Tibial nerve (tissue), 4 donors: ENCODE data around the gene HECW1. TPM values are rescaled to one million over a fixed set of nuclear protein-coding genes. Genes with fewer than 3 reads are reported as not detected.

ENCODE experiments used
- DNase-seq, 2 donors: peaks; one replicate each; pipeline ENCODE4 v3.0.0-alpha.2; 2019; ENCODE audit warnings: low spot score in 2 of 2
- H3K27ac ChIP-seq, 4 donors: fragments of 200-600 bp; sonication (generic) in 3 of 4; one replicate each; pipeline ENCODE4 v1.5.1; 2017 to 2019; ENCODE audit warnings: mild to moderate bottlenecking in 1 of 4
- H3K27me3 ChIP-seq, 2 donors: fragments of 200-600 bp; sonication (generic) in 1 of 2; one replicate each; pipeline versions ENCODE4 v1.5.1 to v1.6.0; 2017 to 2019
- H3K36me3 ChIP-seq, 3 donors: fragments of 200-600 bp; sonication (generic); one replicate each; pipeline ENCODE4 v1.5.1; 2018 to 2019
- H3K4me1 ChIP-seq, 4 donors: fragments of 200-600 bp; sonication (generic) in 3 of 4; one replicate each; pipeline ENCODE4 v1.5.1; 2017 to 2019
- H3K4me3 ChIP-seq, 4 donors: fragments of 200-600 bp; sonication (generic) in 3 of 4; one replicate each; pipeline ENCODE4 v1.5.1; 2017 to 2019; ENCODE audit warnings: mild to moderate bottlenecking in 1 of 4, moderate library complexity in 1 of 4
- H3K9me3 ChIP-seq, 4 donors: fragments of 200-600 bp; sonication (generic) in 3 of 4; one replicate each; pipeline ENCODE4 v1.5.1; 2017 to 2019
- EP300 ChIP-seq, 2 donors: sonication (generic); formaldehyde crosslinking; IDR thresholded peaks; one replicate each; pipeline ENCODE4 v1.6.1; 2017; ENCODE audit warnings: antibody characterized with exemption in 2 of 2, mild to moderate bottlenecking in 1 of 2
- POLR2A ChIP-seq, 2 donors: fragments of 450-650 bp; IDR thresholded peaks; one replicate each; pipeline ENCODE4 v1.6.1; 2017; ENCODE audit warnings: antibody characterized with exemption in 2 of 2, mild to moderate bottlenecking in 2 of 2, moderate library complexity in 2 of 2
- WGBS, 2 donors: methylation state at CpG; one replicate each; pipeline ENCODE4 v1.1.5; 2018; 5-methylcytosine and 5-hydroxymethylcytosine counted together
- total RNA-seq, 4 donors: library from RNA; depleted of rRNA; stranded (reverse); fragments of >200 nt; gene quantifications; one replicate each; pipeline ENCODE4 v1.1.0, GENCODE V29; 2016
- TF ChIP-seq, protein P1 (sequence below), 5 experiments: fragments of 200-600 bp in 3 of 5; fragments of 450-650 bp in 2 of 5; sonication (generic) in 3 of 5; IDR thresholded peaks; one replicate each; pipeline ENCODE4 v1.5.1; 2016 to 2019; ENCODE audit warnings: antibody characterized with exemption in 5 of 5, mild to moderate bottlenecking in 3 of 5, moderate library complexity in 2 of 5

HECW1 gene
- total RNA-seq, 4 donors from 2014 or later: 3.6 to 10.9 (median 6.5) TPM

DNA sequence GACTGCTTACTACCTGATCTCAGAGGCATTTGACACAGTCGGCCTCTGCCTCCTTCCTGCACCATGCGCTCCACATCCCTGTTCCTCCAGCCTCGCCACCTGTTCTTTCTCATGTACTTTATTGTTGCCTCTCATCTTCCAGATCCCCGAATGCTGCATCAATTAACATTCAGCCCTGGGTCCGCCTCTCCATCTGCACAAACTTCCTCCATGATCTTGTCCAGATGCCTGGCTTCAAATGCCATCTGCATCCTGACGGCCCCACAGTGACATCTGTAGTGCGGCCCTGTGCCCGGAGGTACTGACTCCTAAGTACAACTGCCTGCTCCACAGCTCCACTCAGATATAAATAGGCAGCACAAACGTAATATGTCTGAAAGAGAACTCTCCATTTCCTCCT is 419.3 kb downstream of the HECW1 start:
- WGBS, 2 donors: 73 to 74% methylated on average over 9 of the region's 9 CpGs
- TF ChIP-seq POLR2A (IDR thresholded peaks at IDR 0.05) (no peak), EP300 (IDR thresholded peaks at IDR 0.05) (no peak)
- TF ChIP-seq, protein P1, sequence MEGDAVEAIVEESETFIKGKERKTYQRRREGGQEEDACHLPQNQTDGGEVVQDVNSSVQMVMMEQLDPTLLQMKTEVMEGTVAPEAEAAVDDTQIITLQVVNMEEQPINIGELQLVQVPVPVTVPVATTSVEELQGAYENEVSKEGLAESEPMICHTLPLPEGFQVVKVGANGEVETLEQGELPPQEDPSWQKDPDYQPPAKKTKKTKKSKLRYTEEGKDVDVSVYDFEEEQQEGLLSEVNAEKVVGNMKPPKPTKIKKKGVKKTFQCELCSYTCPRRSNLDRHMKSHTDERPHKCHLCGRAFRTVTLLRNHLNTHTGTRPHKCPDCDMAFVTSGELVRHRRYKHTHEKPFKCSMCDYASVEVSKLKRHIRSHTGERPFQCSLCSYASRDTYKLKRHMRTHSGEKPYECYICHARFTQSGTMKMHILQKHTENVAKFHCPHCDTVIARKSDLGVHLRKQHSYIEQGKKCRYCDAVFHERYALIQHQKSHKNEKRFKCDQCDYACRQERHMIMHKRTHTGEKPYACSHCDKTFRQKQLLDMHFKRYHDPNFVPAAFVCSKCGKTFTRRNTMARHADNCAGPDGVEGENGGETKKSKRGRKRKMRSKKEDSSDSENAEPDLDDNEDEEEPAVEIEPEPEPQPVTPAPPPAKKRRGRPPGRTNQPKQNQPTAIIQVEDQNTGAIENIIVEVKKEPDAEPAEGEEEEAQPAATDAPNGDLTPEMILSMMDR (IDR thresholded peaks at IDR 0.05): no peak
- Histone ChIP-seq H3K4me1 (peaks cover 0 to 35% (median 0%) of the 10 kb centered on the region in 4 donors), H3K9me3 (no peaks in the 10 kb centered on the region), H3K4me3 (no peak overlapping the region), H3K27ac (no peak overlapping the region), H3K36me3 (no peaks in the 10 kb centered on the region), H3K27me3 (no peaks in the 10 kb centered on the region)
- no peak for DNase-seq

DNA sequence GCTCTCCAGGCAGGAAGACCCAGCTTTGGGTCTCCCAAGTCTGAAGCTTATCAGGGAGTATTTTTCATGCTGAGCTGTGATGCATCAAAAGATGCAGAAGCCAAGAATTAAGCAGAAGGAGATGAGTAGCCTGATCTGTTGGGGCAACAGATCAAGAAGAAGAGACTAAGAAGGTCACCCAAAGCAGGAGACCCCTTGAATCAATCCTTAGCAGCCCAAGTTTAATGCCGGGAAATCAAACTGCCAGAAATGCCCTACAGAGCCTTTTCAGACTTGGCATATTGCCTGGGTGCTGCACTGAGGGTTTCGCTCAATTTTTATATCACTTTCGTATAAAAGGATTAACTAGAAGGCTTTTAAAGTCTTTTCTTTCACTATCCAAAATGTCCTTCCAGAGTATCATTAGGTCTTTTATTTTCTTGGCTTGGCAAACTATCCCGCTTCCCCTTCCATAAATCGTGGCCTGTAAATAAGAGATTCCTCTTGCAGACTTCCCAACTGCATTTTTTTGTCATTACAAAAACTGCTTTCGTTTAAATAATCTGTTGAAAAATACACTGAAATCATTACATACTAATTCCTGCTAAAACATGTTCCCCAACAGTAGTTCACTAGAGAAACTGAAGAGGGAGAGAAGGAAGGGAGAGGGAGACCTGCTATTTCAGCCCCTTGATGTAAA is 421.5 kb downstream of the HECW1 start:
- H3K27me3 ChIP-seq: no peaks in the 10 kb centered on the region
- 29 to 43% methylated on average over 6 of the region's 6 CpGs for WGBS, 2 donors

DNA sequence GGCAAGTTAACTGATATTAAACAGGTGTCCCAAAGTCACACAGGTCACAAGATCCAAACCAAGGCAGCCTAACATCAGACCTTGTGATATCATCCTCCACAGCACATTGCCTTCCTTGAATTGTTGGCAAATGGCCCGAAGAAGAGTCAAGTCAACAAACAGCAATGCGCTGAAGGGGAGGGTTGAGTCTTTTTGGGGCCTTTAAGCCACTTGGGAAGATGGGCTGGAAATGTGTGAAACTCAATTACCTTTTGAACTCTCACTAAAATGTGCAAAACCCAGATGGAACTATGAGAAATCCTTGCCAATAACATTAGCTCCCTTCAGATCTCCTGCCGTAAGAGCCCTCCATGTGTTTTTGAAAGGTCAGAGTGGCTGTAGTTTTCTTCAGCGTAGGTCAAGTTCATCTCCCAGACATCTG is 422.6 kb downstream of the HECW1 start:
- Histone ChIP-seq H3K4me3 (no peak overlapping the region), H3K27me3 (no peaks in the 10 kb centered on the region), H3K4me1 (peaks cover 0 to 41% (median 0%) of the 10 kb centered on the region in 4 donors), H3K27ac (peak overlapping the region in 2 of 4 donors; percentile 43 to 62), H3K36me3 (no peaks in the 10 kb centered on the region), H3K9me3 (no peaks in the 10 kb centered on the region)
- WGBS, 2 donors: 59 to 69% methylated on average over 4 of the region's 4 CpGs
- peak in 1 of 2 donors; percentile 73 for DNase-seq
- TF ChIP-seq, protein P1 (IDR thresholded peaks at IDR 0.05): no peak
- TF ChIP-seq POLR2A (IDR thresholded peaks at IDR 0.05): no peak
- TF ChIP-seq EP300 (IDR thresholded peaks at IDR 0.05): peak in 1 of 2 donors; percentile 82

More for the DNA sequence above, 421.5 kb downstream of the HECW1 start:
- peaks cover 0 to 41% (median 0%) of the 10 kb centered on the region in 4 donors for H3K4me1 ChIP-seq
- H3K4me3 ChIP-seq: no peak overlapping the region
- H3K9me3 ChIP-seq: no peaks in the 10 kb centered on the region
- TF ChIP-seq EP300 (IDR thresholded peaks at IDR 0.05) (no peak), POLR2A (IDR thresholded peaks at IDR 0.05) (no peak)
- TF ChIP-seq, protein P1 (IDR thresholded peaks at IDR 0.05): no peak
- peak overlapping the region in 2 of 4 donors; percentile 43 to 58 for H3K27ac ChIP-seq
- DNase-seq: no peak
- H3K36me3 ChIP-seq: no peaks in the 10 kb centered on the region

DNA sequence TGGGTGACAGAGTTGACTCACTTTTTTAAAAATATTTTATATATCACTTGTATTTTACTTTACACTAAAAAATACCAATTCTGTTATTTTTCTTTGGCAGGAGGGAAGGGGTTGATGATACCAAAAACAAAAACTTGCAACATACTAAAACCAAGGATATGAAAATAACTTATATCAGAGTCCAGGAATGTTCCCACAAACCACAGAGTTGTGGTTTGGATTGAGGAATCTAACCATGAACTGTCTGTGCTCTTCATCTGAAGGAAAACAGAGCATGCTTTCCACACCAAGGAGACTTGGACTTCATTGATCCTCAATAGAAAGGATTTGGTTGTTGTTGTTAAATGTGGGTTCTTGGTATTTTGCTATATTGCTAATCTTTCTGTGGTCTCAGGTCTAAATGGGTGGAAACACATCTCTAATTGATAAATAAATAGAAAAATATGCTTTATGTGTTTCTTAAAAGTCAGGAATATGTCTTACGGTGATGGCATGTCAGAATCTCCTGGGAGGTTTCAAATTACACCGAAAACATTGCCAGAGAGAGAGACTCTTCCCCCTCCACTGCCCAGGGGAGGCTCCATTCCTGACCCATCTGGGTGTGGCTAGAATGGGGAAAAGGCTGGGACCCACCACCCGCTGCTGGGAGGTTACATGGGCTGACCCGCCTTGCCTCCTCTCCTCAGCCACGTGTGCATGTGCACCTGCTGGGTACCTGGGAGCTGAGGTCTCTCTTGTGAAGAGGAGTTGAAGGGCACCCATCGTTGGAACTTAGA is 423.6 kb downstream of the HECW1 start:
- TF ChIP-seq, protein P1 (IDR thresholded peaks at IDR 0.05): no peak
- TF ChIP-seq POLR2A (IDR thresholded peaks at IDR 0.05): no peak
- TF ChIP-seq EP300 (IDR thresholded peaks at IDR 0.05): peak in 1 of 2 donors; percentile 71
- Histone ChIP-seq H3K27me3 (no peaks in the 10 kb centered on the region), H3K4me1 (peaks cover 0 to 41% (median 0%) of the 10 kb centered on the region in 4 donors), H3K36me3 (no peaks in the 10 kb centered on the region), H3K27ac (peak overlapping the region in 2 of 4 donors; percentile 23 to 62), H3K4me3 (no peak overlapping the region), H3K9me3 (no peaks in the 10 kb centered on the region)
- peak in 1 of 2 donors; percentile 29 for DNase-seq
- WGBS, 2 donors: 48 to 53% methylated on average over 6 of the region's 6 CpGs

DNA sequence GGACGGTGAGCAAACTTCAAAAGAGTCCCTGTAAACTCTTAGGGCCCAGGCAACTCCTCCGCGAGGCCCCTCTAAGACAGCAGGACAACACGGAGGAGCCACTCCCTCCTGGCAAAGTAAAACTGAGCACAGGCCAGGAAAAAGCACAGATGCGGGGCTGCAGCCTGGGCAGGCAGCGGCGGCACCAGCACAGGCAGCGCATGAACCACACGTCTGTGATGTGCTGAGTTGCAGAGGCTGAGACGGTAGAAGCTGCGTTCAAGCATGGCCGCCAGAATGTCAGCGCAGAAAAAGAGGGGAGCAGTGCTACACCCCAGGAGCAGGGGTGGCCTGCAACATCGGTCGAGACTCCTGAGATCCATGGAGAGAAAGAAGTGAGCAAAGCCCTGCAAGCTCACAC is 424.3 kb downstream of the HECW1 start:
- Histone ChIP-seq H3K27ac (peak overlapping the region in 2 of 4 donors; percentile 26 to 34), H3K4me3 (no peak overlapping the region), H3K36me3 (no peaks in the 10 kb centered on the region), H3K27me3 (no peaks in the 10 kb centered on the region), H3K9me3 (no peaks in the 10 kb centered on the region), H3K4me1 (peaks cover 0 to 41% (median 0%) of the 10 kb centered on the region in 4 donors)
- TF ChIP-seq, protein P1 (IDR thresholded peaks at IDR 0.05): no peak
- TF ChIP-seq EP300 (IDR thresholded peaks at IDR 0.05): no peak
- TF ChIP-seq POLR2A (IDR thresholded peaks at IDR 0.05): no peak
- 70 to 86% methylated on average over 14 to 15 of the region's 15 CpGs for WGBS, 2 donors
- no peak for DNase-seq
